HEK293 (cell line): Measurements from ENCODE around the gene HLA-DRB1.

Experiments used
- CTCF ChIA-PET: fragments of 350-600 bp; formaldehyde crosslinking; extraction: SDS; loops from one replicate; lab custom pipeline; 2021; ENCODE audit warnings: antibody characterized with exemption; lab: Yijun Ruan, JAX
- POLR2A ChIA-PET: fragments of 300-600 bp; formaldehyde crosslinking; extraction: SDS; loops from one replicate; lab custom pipeline; 2020; ENCODE audit warnings: antibody characterized with exemption, inconsistent platforms; lab: Yijun Ruan, JAX
- H3K27ac ChIP-seq: fragments of 200-500 bp; sonication (Bioruptor generic); 2 replicates; pipeline ENCODE4 v1.5.1; 2014; ENCODE audit warnings: low read depth, low read length, control low read depth, inconsistent platforms; ENCODE audit errors: extremely low read depth
- H3K36me3 ChIP-seq, 2 experiments: fragments of 200-500 bp in 1 of 2; sonication (Bioruptor generic) in 1 of 2; 1 replicate in 1 of 2; 2 replicates in 1 of 2; pipeline ENCODE4 v1.5.1; 2014 to 2017; ENCODE audit warnings: inconsistent platforms in 2 of 2, low read length in 2 of 2; ENCODE audit not compliant: control insufficient read depth in 2 of 2, insufficient read depth in 1 of 2
- H3K4me1 ChIP-seq: fragments of 200-500 bp; sonication (Bioruptor generic); 2 replicates; pipeline ENCODE4 v1.5.1; 2014; ENCODE audit warnings: mild to moderate bottlenecking, low read length, inconsistent platforms; ENCODE audit not compliant: control insufficient read depth, insufficient read depth
- H3K4me3 ChIP-seq: 2 replicates; pipeline ENCODE4 v1.5.1; 2011; ENCODE audit warnings: low read depth, mild to moderate bottlenecking, control low read depth, low read length, moderate library complexity
- H3K9me3 ChIP-seq: fragments of 200-500 bp; sonication (Bioruptor generic); 2 replicates; pipeline ENCODE4 v1.5.1; 2014; ENCODE audit warnings: low read depth, low read length, inconsistent platforms; ENCODE audit not compliant: control insufficient read depth, insufficient read depth
- HOXD13 ChIP-seq: sonication (generic); formaldehyde crosslinking; IDR thresholded peaks from 2 replicates; pipeline ENCODE4 v1.8.0; 2022; ENCODE audit warnings: missing genetic modification reagents, borderline replicate concordance
- KLF1 ChIP-seq: fragments of 450-650 bp; formaldehyde crosslinking; IDR thresholded peaks from 2 replicates; pipeline ENCODE4 v1.5.1; 2016; ENCODE audit warnings: missing biosample characterization, missing genetic modification characterization
- KLF10 ChIP-seq: fragments of 450-650 bp; IDR thresholded peaks from 2 replicates; pipeline ENCODE4 v1.5.1; 2018; ENCODE audit warnings: missing biosample characterization, mild to moderate bottlenecking, missing genetic modification characterization
- KLF7 ChIP-seq: fragments of 450-650 bp; formaldehyde crosslinking; IDR thresholded peaks from 2 replicates; pipeline ENCODE4 v1.5.1; 2016; ENCODE audit warnings: missing biosample characterization, missing genetic modification characterization, borderline replicate concordance
- PATZ1 ChIP-seq: fragments of 450-650 bp; formaldehyde crosslinking; IDR thresholded peaks from 2 replicates; pipeline ENCODE4 v1.5.1; 2016; ENCODE audit warnings: missing biosample characterization, missing genetic modification characterization
- PRDM10 ChIP-seq: fragments of 450-650 bp; formaldehyde crosslinking; IDR thresholded peaks from 2 replicates; pipeline ENCODE4 v1.5.1; 2016; ENCODE audit warnings: missing biosample characterization, missing genetic modification characterization
- ZBTB26 ChIP-seq: fragments of 450-650 bp; formaldehyde crosslinking; optimal IDR thresholded peaks from 2 replicates; pipeline ENCODE3; 2016; ENCODE audit warnings: missing biosample characterization, mild to moderate bottlenecking, missing genetic modification characterization
- ZBTB7A ChIP-seq: fragments of 450-650 bp; formaldehyde crosslinking; IDR thresholded peaks from 2 replicates; pipeline ENCODE4 v1.5.1; 2016; ENCODE audit warnings: low read depth, missing biosample characterization, missing genetic modification characterization
- ZNF146 ChIP-seq: fragments of 450-650 bp; formaldehyde crosslinking; IDR thresholded peaks from 2 replicates; pipeline ENCODE4 v1.5.1; 2016; ENCODE audit warnings: missing biosample characterization, missing genetic modification characterization
- ZNF169 ChIP-seq: fragments of 450-650 bp; formaldehyde crosslinking; IDR thresholded peaks from 2 replicates; pipeline ENCODE4 v1.5.1; 2016; ENCODE audit warnings: missing biosample characterization, missing genetic modification characterization
- ZNF311 ChIP-seq: fragments of 450-650 bp; formaldehyde crosslinking; IDR thresholded peaks from 2 replicates; pipeline ENCODE4 v1.5.1; 2017; ENCODE audit warnings: missing biosample characterization, missing genetic modification characterization, borderline replicate concordance
- ZNF354C ChIP-seq: fragments of 450-650 bp; formaldehyde crosslinking; IDR thresholded peaks from 2 replicates; pipeline ENCODE4 v1.5.1; 2016; ENCODE audit warnings: missing biosample characterization, missing genetic modification characterization, low read depth, borderline replicate concordance
- ZNF37A ChIP-seq: fragments of 450-650 bp; IDR thresholded peaks from 2 replicates; pipeline ENCODE4 v1.5.1; 2018; ENCODE audit warnings: missing biosample characterization, missing genetic modification characterization
- ZNF404 ChIP-seq: fragments of 450-650 bp; formaldehyde crosslinking; IDR thresholded peaks from 2 replicates; pipeline ENCODE4 v1.5.1; 2017; ENCODE audit warnings: missing biosample characterization, missing genetic modification characterization
- ZNF433 ChIP-seq: fragments of 450-650 bp; formaldehyde crosslinking; IDR thresholded peaks from 2 replicates; pipeline ENCODE4 v1.5.1; 2016; ENCODE audit warnings: missing biosample characterization, missing genetic modification characterization, low read depth
- ZNF610 ChIP-seq: fragments of 450-650 bp; formaldehyde crosslinking; IDR thresholded peaks from 2 replicates; pipeline ENCODE4 v1.5.1; 2016; ENCODE audit warnings: missing biosample characterization, missing genetic modification characterization, borderline replicate concordance
- ZNF660 ChIP-seq: fragments of 450-650 bp; IDR thresholded peaks from 2 replicates; pipeline ENCODE4 v1.5.1; 2018; ENCODE audit warnings: missing biosample characterization, mild to moderate bottlenecking, missing genetic modification characterization
- ZNF747 ChIP-seq: fragments of 450-650 bp; formaldehyde crosslinking; IDR thresholded peaks from 2 replicates; pipeline ENCODE4 v1.5.1; 2016; ENCODE audit warnings: missing biosample characterization, missing genetic modification characterization

The HLA-DRB1 gene

GRCh38 chr6:32637219-32637880 is 47.7 kb upstream of the HLA-DRB1 start, which contains the start of gene HLA-DQA1:
TSS of gene HLA-DQA1 (plus strand) at chr6:32637406. CDS start at chr6:32637459, 53 bp downstream.
- Histone ChIP-seq H3K4me1 (peaks cover 17% of the 10 kb centered on the region), H3K36me3 (no peaks in the 10 kb centered on the region), H3K27ac (peak within 1 kb of the TSS; percentile 21; the same call in 1 of the 2 replicates), H3K4me3 (no peak within 1 kb of the TSS), H3K9me3 (no peaks in the 10 kb centered on the region)
- CTCF ChIA-PET: interaction anchor here (1.0 to 8.5 kb wide), 8 partner anchors 15 to 442 kb away, joined by 3 to 101 read pairs (median 5); partner anchors contain the start of gene HLA-DQB1
- POLR2A ChIA-PET: no interaction called here
- no peak for TF ChIP-seq ZNF610
- TF ChIP-seq ZNF146 (tag by site-specific recombination): no peak
- TF ChIP-seq ZNF354C (tag by site-specific recombination): no peak
- TF ChIP-seq KLF10 (tag by site-specific recombination): no peak
- no peak for TF ChIP-seq ZNF660 (tag by site-specific recombination)
- no peak for TF ChIP-seq ZNF433
- TF ChIP-seq PRDM10 (tag by site-specific recombination): no peak
- TF ChIP-seq HOXD13: no peak
- no peak for TF ChIP-seq KLF1 (tag by site-specific recombination)
- no peak for TF ChIP-seq PATZ1 (tag by site-specific recombination)
- no peak for TF ChIP-seq ZBTB7A (tag by site-specific recombination)
- TF ChIP-seq KLF7 (tag by site-specific recombination): no peak
- no peak for TF ChIP-seq ZBTB26 (tag by site-specific recombination)
- TF ChIP-seq ZNF169 (tag by site-specific recombination): no peak
- TF ChIP-seq ZNF747 (tag by site-specific recombination): no peak
- TF ChIP-seq ZNF311 (tag by site-specific recombination): no peak
- TF ChIP-seq ZNF404 (tag by site-specific recombination): no peak
- no peak for TF ChIP-seq ZNF37A (tag by site-specific recombination)
